ENCODE results near the gene KMT2C. TPM values are rescaled to one million over a fixed set of nuclear protein-coding genes. Genes with fewer than 3 reads are reported as not detected.

Gene KMT2C
- total and polyA plus RNA-seq, 8 donors, result 5.0 to 248 (median 80.1) TPM

DNA sequence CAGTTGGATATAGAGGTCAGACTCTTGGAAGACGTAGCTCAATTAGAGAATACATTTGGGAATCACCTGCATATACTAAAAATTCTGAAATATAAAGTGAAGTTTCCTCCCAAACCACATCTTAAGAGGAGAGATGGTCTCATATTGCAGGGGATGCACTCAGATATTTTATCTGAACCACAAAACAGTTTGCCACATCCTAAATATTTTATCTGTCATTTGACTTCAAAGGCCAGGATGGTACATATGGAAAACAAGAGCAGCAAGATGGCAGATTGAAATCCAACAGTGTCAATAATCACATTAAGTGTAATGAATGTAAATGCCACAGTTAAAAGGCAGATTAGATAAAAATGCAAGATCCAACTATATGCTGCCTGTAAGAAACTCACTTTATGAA lies 313.3 kb downstream of the KMT2C start:
- TF ChIP-seq POLR2A (IDR thresholded peaks at IDR 0.05) (no peak), EP300 (IDR thresholded peaks at IDR 0.05) (no peak), POLR2AphosphoS5 (IDR thresholded peaks at IDR 0.05) (no peak)
- TF ChIP-seq, protein P1, sequence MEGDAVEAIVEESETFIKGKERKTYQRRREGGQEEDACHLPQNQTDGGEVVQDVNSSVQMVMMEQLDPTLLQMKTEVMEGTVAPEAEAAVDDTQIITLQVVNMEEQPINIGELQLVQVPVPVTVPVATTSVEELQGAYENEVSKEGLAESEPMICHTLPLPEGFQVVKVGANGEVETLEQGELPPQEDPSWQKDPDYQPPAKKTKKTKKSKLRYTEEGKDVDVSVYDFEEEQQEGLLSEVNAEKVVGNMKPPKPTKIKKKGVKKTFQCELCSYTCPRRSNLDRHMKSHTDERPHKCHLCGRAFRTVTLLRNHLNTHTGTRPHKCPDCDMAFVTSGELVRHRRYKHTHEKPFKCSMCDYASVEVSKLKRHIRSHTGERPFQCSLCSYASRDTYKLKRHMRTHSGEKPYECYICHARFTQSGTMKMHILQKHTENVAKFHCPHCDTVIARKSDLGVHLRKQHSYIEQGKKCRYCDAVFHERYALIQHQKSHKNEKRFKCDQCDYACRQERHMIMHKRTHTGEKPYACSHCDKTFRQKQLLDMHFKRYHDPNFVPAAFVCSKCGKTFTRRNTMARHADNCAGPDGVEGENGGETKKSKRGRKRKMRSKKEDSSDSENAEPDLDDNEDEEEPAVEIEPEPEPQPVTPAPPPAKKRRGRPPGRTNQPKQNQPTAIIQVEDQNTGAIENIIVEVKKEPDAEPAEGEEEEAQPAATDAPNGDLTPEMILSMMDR (IDR thresholded peaks at IDR 0.05), result no peak
- no peak overlapping the region for H3K27ac ChIP-seq
- peaks cover 0 to 9% (median 0%) of the 10 kb centered on the region in 4 donors for H3K9me3 ChIP-seq
- H3K27me3 ChIP-seq, result no peaks in the 10 kb centered on the region
- H3K4me3 ChIP-seq, result no peak overlapping the region
- no peaks in the 10 kb centered on the region for H3K4me1 ChIP-seq
- intact Hi-C loops (cut with DNase I; ENCODE audit: low total_unique reads), result no loop called here
- 88 to 100% (median 97%) methylated on average over 1 of the region's 1 CpG for WGBS, 5 donors
- H3K36me3 ChIP-seq, result peaks cover 52 to 100% (median 97%) of the 10 kb centered on the region in 4 donors
- DNase-seq, result no peak

DNA sequence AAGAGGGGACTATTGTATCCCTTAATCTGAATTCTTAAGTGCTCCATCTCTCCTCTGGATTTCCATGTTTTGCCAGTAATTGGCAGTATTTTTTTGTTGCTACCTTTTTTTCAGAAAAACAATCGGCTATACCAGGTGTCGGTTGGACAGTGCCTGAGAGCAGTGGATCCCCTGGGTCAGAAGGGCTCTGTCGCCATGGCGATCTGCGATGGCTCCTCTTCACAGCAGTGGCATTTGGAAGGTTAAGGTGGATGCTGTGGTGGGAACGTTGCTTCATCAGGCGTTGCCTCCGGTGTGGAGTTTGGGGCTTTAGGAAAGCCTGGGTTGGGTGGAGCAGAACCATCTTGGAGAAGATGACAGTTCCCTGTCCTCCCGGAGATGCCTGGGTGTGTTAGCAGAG lies 314.4 kb downstream of the KMT2C start:
- DNase-seq, result no peak
- TF ChIP-seq POLR2A (IDR thresholded peaks at IDR 0.05) (no peak), POLR2AphosphoS5 (IDR thresholded peaks at IDR 0.05) (no peak), EP300 (IDR thresholded peaks at IDR 0.05) (no peak)
- TF ChIP-seq, protein P1 (IDR thresholded peaks at IDR 0.05), result no peak
- Histone ChIP-seq H3K27ac (no peak overlapping the region), H3K4me3 (no peak overlapping the region), H3K27me3 (no peaks in the 10 kb centered on the region), H3K4me1 (no peaks in the 10 kb centered on the region), H3K9me3 (peaks cover 0 to 9% (median 0%) of the 10 kb centered on the region in 4 donors), H3K36me3 (peaks cover 60 to 100% (median 97%) of the 10 kb centered on the region in 4 donors)
- WGBS, 5 donors, result 95 to 97% (median 96%) methylated on average over 9 of the region's 9 CpGs
- intact Hi-C loops (cut with DNase I; ENCODE audit: low total_unique reads), result no loop called here

DNA sequence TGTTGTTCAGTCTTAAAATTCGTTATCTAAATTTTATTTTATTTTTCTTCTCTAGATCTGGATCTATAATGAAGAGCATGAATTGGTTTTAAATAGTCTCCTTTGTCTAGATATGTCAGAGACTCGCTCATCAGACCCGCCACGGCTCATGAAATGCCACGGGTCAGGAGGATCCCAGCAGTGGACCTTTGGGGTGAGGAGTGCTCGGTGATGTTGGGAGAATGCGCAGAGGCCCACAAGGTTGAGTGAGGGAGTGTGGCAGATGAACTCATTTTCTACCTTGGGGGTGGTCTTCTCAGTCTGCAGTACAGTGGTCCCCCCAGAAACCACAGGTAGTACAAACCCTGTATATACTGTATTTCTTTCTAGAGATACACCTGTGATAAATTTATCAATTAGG lies 315.0 kb downstream of the KMT2C start:
- no peak for DNase-seq
- Histone ChIP-seq H3K27me3 (no peaks in the 10 kb centered on the region), H3K4me1 (no peaks in the 10 kb centered on the region), H3K27ac (no peak overlapping the region), H3K9me3 (peaks cover 0 to 9% (median 0%) of the 10 kb centered on the region in 4 donors), H3K4me3 (no peak overlapping the region), H3K36me3 (peaks cover 60 to 100% (median 96%) of the 10 kb centered on the region in 4 donors)
- TF ChIP-seq POLR2A (IDR thresholded peaks at IDR 0.05) (no peak), EP300 (IDR thresholded peaks at IDR 0.05) (no peak), POLR2AphosphoS5 (IDR thresholded peaks at IDR 0.05) (no peak)
- TF ChIP-seq, protein P1 (IDR thresholded peaks at IDR 0.05), result no peak
- intact Hi-C loops (cut with DNase I; ENCODE audit: low total_unique reads), result no loop called here
- WGBS, 5 donors, result 94 to 98% (median 96%) methylated on average over 7 of the region's 7 CpGs

DNA sequence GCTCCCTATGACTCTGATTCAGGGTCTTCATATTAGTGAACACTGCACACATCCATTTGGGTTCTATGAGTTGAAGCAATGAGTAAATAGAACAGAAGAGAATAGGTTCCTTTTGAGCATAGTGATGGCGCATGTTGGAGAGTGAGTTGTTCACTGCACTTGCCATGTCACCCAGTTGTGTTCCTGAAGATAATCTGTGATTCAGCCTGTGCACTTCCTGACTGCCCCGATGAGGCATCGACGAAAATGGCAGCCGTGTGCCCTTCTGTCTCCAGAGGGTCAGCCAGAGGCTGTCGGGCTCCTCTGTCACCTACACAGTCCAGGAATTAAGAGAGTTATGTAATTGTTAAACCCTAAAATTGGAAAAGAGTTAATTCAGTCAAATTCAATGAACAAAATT lies 315.6 kb downstream of the KMT2C start:
- DNase-seq, result no peak
- WGBS, 5 donors, result 89 to 98% (median 92%) methylated on average over 6 of the region's 6 CpGs
- Histone ChIP-seq H3K9me3 (peaks cover 0 to 9% (median 0%) of the 10 kb centered on the region in 4 donors), H3K4me1 (no peaks in the 10 kb centered on the region), H3K27me3 (no peaks in the 10 kb centered on the region), H3K36me3 (peaks cover 60 to 100% (median 96%) of the 10 kb centered on the region in 4 donors), H3K27ac (no peak overlapping the region), H3K4me3 (no peak overlapping the region)
- intact Hi-C loops (cut with DNase I; ENCODE audit: low total_unique reads), result no loop called here
- TF ChIP-seq EP300 (IDR thresholded peaks at IDR 0.05) (no peak), POLR2AphosphoS5 (IDR thresholded peaks at IDR 0.05) (no peak), POLR2A (IDR thresholded peaks at IDR 0.05) (no peak)
- TF ChIP-seq, protein P1 (IDR thresholded peaks at IDR 0.05), result no peak

All from stomach (tissue), 9 donors.